SK-N-DZ (cell line): ENCODE results near the gene BAG3.
"Not testable (repeated sequence)": the region's sequence is repeated elsewhere in the genome, so short reads cannot be mapped to it uniquely, and the experiment has no call there.

ENCODE experiments used
- DNase-seq: peaks from one replicate; pipeline ENCODE4 v3.0.0-alpha.2; 2015; ENCODE audit warnings: low spot score

Gene BAG3

GRCh38 chr10:119640384-119640783 is 10.8 kb upstream of the BAG3 start:
- no peak for DNase-seq

GRCh38 chr10:119640875-119641526 is 10.2 kb upstream of the BAG3 start:
- no peak for DNase-seq

DNA sequence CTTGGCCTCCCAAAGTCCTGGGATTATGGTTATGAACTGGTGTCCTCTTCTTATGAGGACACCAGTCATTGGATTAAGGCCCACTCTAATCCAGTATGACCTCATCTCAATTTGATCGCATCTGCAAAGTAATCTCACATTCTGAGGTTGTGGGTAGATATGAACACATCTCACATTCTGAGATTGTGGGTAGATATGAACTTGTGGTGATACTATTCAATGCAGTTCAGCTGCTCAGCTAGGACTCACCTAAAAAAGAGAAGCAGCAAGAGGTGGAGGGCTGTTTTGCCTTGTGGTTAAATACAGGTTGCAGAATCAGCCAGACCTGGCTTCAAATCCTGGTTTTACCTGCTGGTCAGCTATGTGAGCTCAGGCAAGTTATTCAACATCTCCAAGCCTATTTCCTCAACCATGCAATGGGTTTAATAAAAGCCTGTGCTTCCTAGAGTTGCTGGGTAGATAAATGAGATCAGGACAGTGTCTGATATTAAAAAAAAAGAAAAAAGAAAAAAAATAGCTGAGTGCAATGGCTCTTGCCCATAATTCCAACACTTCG is 8.5 kb upstream of the BAG3 start:
- DNase-seq: no peak

DNA sequence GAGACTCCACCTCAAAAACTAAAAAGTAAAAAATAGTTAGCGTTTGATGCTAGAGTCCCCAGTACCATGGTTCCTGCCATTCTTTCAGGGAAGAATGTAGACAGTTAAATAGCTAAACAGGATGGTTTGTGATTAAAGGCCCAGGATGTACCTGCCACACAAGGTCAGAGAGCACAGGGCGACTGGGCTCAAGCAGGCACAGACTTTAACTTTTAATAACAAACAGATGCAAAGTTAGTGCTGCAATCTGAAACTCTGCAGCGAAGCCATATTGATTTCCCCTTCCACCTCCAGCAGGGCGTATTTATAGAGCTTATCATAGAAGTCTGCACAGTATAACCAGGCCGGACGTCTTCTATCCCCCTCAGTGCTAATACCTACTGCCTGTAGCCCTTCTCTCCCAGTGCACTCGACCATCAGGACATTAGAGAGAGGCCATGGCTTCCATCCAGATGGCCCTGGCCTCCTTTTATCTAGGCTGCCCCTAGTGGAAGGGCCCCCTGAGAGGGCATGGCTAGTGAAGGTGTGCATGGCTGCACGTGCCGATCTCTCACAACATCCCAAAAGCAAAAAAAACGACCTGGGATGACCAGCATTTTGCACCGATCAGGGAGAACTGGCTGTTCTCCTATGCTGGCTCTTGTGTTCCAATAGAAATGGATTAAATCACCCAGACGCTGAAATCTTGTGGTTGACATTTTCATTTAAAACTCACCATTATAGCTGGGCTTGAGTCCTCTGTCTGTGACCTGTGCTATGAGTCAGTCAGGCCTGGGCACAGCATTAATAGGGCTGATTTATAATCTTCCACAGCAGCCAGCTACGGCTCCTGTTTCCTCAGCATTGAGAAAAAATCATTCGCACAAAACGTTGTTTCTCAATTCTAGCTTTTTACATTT is 7.6 kb upstream of the BAG3 start:
- peak; percentile 58 for DNase-seq

DNA sequence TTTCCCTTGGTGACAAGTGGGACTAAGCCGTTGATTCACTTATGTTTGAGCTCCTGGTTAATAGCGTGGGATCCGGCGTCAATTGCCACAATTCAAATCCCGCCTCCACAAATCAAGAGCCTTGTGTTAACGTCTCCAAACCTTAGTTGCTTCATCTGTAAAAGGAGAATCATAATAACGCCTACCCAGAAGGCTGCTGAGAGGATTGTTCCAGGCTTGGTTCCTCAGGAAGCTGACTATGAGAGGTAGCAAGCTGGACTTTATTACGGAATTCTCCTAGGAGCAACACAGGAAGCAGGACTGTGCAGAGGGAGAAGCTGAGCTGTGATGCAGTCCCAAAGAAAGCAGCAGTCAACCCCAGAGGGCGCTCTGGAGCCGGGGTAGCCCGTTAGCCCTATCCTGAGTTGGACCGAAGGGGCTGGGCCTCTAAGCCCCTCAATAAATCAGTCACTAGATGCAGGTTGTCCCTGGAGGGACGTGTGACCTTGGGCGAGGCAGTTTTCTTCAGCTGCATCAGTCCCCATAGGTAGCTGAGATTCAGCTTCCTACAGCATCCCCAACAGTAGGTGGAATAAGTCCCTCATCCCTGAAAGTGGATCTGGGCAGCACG is 6.9 kb upstream of the BAG3 start:
- peak; percentile 37 for DNase-seq

- DNase-seq: no peak
Observed at GRCh38 chr10:119644994-119645393, 6.2 kb upstream of the BAG3 start.

DNA sequence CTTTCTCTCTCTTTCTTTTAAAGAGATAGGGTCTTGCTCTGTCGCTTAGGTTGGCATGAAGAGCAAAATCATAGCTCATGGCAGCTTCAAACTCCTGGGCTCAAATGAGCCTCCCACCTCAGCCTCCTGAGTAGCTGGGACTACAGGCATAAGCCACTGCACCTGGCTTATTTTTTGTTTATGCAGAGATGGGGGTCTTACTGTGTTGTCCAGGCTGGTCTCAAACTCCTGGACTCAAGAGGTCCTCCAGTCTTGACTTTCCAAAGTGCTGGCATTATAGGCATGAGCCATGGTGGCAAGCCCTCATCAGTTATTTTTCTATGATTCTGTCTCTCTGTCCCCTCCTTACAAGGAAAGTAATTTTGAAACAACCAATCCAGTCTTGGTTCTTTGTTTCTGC is 1.1 kb upstream of the BAG3 start:
- no peak for DNase-seq

GRCh38 chr10:119651514-119652360 is 557 bp downstream of the BAG3 start:
- DNase-seq: no peak

DNA sequence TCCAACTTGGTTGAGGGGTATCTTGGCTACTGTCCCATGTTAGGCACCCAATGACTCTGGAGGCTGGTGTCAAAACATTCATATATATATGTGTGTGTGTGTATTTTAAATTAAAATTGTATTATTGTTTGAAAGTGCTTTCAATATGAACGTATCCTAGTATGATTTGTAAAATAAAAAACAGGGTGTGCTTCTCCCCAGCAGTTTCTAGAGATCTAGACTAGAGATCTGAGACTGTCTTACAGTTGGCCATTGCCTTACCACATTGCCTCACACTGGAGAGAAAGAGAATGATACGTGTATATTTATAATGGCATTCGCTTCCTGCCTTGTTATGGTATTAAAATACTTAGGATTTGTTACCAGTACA is 1.2 kb downstream of the BAG3 start:
- no peak for DNase-seq

DNA sequence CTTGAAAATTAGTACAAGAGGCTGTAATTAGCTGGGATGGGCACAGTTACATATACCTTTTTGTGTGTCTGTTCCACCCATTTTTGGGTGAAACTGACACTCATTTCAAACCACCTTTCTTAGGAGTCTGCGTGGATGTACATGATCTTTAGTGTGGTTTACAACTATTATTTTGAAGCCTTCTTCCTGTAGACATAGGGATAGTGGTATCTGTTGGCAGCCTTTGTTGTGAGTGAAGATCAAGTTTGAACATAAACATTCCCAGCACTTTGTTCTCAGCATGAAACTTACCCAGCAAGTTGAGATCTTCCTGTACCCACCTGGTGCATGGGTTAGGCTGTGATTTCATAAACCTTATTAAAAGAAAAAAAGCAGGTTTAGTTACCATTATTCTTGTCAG is 2.0 kb downstream of the BAG3 start:
- DNase-seq: no peak

DNA sequence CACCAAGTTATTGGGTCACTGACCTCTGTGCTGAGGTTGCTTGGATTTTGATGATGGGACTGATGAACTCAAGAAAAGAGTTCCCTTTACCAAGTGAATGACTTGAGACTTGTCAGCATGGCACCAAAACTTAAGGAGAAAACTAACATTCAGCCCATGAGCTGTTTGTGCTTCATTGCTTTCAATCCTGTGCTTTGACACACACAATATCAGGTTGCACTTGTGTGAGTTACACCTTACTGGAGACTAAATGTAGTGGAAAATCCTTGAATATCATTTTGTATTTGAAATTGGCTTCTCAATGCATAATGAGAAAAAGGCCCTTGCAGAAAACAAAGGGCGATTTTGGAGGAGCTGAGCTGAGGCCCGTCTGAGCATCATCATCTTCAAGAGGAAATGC is 2.7 kb downstream of the BAG3 start:
- DNase-seq: no peak

GRCh38 chr10:119654540-119654939 is 3.4 kb downstream of the BAG3 start:
- DNase-seq: no peak

DNA sequence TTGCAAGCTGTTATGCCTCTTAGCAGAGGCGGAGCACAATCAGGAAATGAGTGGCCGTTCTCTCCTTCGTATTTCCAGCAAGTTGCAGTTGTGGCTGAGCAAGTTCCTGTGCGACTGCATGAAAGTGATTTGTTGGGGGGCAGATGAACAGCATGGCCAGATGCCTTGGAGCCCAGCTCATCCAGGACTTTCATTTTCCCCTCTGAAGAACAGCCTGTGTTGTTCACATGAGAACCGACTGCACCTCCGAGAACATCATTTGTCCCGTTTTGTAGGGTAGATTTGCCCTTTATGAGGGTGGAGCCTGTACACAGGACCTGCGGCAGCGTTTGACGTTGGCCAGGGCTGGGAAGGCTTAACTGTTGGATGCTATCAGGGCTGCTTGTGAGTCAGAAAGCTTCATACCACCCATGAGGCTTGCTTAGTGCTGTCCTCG is 4.4 kb downstream of the BAG3 start:
- DNase-seq: peak; percentile 74

DNA sequence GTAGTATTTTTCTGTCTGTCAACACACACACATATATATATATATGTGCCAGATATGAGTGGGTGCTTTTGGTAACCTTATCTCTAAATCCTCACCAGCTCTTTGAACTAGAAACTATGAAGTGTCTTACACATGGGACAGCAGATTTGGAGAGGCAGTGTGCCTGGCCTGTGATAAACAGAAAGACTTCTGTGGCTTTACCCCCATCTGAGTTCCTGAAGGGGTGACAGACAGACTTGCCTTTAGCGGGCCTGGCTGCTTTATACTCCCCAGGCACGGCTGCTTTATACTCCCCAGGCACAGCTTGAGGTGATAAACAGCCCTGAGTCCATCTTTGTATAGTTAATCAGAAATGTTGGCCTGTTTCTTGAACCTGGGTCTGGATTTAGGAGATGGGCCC is 5.6 kb downstream of the BAG3 start:
- no peak for DNase-seq

DNA sequence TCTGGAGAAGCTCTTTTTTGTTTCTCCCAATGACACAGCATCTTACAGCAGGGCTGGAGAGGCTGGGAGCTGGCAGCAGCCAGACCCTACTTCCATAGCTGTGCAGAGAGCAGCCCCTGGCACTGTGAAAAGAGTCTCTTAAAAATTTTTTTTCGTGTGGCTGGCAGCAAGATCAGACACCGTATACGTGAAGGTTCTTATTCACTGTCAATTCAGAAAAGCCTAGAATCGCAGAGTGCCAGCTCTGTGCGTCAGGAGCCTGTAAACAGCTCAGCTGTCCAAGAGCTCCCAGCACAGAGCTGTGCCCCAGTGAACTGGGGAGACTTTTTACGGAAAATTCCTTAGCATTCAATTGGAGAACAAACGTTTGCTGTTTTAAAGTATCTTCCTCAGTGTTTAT is 6.5 kb downstream of the BAG3 start:
- no peak for DNase-seq

- DNase-seq: peak; percentile 38
Observed at GRCh38 chr10:119658274-119658673, 7.1 kb downstream of the BAG3 start.

DNA sequence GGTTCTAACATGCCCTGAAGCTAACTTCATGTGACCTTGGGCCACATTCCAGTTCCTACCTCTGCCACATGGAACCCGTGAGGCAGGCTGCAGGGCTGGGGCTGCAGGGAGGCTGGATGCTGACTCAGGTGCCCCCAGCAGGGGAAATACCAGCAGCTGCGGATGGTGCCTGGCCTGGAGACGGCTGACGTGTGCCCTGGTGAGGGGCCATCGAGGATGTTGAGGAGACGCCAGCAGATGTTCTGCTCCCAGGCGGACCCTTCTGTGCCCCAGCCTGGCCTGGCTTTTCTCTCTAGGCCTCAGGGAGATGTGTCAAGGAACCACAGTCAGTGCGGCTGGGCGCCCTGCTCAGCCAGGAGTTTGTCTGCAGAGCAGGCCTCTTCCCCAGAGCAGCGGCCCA is 8.8 kb downstream of the BAG3 start:
- peak; percentile 57 for DNase-seq

DNA sequence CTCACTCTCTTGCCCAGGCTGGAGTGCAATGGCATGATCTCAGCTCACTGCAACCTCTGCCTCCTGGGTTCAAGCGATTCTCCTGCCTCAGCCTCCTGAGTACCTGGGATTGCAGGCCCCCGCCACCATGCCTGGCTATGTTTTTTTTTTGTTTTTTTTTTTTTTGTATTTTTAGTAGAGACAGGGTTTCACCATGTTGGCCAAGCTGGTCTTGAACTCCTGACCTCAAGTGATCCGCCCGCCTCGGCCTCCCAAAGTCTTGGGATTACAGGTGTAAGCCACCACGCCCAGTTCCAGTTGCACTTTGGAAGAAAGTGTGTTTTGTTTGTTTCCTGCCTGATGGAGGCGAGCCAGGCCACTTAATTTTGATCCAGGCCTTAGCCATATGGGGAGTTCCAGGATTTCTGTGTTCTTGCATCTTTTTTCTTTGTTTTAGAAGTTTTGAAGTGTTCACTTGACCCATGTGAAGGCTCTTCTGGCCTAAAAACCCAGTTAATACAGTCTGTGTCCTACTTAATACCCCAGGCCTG is 11.0 kb downstream of the BAG3 start:
- DNase-seq: not testable (repeated sequence)

GRCh38 chr10:119663866-119664698 is 12.9 kb downstream of the BAG3 start:
- DNase-seq: peak; percentile 70
